ENCODE data around the gene PI4KB.
A peak's percentile ranks its signal among the peaks of the same experiment; 100 is the strongest.

PI4KB gene

GRCh38 chr1:151371370-151372057 lies 44.3 kb upstream of the PI4KB start:
- peak; percentile 34 for ATAC-seq

GRCh38 chr1:151370211-151370911 lies 43.1 kb upstream of the PI4KB start:
- TF ChIP-seq POU6F1 (CRISPR knock-in tag; IDR thresholded peaks at IDR 0.05; ENCODE audit: borderline replicate concordance, low read depth): no peak
- no peak for TF ChIP-seq ZFP30 (CRISPR knock-in tag; IDR thresholded peaks at IDR 0.05)
- no peak for TF ChIP-seq ZNF70 (CRISPR knock-in tag; IDR thresholded peaks at IDR 0.05)
- TF ChIP-seq, protein P1, sequence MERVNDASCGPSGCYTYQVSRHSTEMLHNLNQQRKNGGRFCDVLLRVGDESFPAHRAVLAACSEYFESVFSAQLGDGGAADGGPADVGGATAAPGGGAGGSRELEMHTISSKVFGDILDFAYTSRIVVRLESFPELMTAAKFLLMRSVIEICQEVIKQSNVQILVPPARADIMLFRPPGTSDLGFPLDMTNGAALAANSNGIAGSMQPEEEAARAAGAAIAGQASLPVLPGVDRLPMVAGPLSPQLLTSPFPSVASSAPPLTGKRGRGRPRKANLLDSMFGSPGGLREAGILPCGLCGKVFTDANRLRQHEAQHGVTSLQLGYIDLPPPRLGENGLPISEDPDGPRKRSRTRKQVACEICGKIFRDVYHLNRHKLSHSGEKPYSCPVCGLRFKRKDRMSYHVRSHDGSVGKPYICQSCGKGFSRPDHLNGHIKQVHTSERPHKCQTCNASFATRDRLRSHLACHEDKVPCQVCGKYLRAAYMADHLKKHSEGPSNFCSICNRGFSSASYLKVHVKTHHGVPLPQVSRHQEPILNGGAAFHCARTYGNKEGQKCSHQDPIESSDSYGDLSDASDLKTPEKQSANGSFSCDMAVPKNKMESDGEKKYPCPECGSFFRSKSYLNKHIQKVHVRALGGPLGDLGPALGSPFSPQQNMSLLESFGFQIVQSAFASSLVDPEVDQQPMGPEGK (CRISPR knock-in tag; IDR thresholded peaks at IDR 0.05; ENCODE audit: borderline replicate concordance): no peak
- TF ChIP-seq ISL1 (CRISPR knock-in tag; IDR thresholded peaks at IDR 0.05): no peak
- no peak for TF ChIP-seq OSR1 (CRISPR knock-in tag; IDR thresholded peaks at IDR 0.05)
- TF ChIP-seq SNAI2 (CRISPR knock-in tag; IDR thresholded peaks at IDR 0.05): no peak
- no peak for TF ChIP-seq ZC3H10 (CRISPR knock-in tag; IDR thresholded peaks at IDR 0.05)
- ATAC-seq: no peak

More at GRCh38 chr1:151371370-151372057, 44.3 kb upstream of the PI4KB start:
- TF ChIP-seq TOX (CRISPR knock-in tag; IDR thresholded peaks at IDR 0.05; ENCODE audit: borderline replicate concordance) (no peak), CSDC2 (CRISPR knock-in tag; IDR thresholded peaks at IDR 0.05) (no peak), CREB5 (CRISPR knock-in tag; IDR thresholded peaks at IDR 0.05; ENCODE audit: low read depth) (no peak), ZFP3 (CRISPR knock-in tag; IDR thresholded peaks at IDR 0.05) (no peak), RARB (CRISPR knock-in tag; IDR thresholded peaks at IDR 0.05) (no peak), ARNTL (CRISPR knock-in tag; IDR thresholded peaks at IDR 0.05; ENCODE audit: borderline replicate concordance, low read depth) (no peak), PPARA (CRISPR knock-in tag; IDR thresholded peaks at IDR 0.05; ENCODE audit: borderline replicate concordance) (no peak), TSHZ2 (CRISPR knock-in tag; IDR thresholded peaks at IDR 0.05) (no peak)

DNA sequence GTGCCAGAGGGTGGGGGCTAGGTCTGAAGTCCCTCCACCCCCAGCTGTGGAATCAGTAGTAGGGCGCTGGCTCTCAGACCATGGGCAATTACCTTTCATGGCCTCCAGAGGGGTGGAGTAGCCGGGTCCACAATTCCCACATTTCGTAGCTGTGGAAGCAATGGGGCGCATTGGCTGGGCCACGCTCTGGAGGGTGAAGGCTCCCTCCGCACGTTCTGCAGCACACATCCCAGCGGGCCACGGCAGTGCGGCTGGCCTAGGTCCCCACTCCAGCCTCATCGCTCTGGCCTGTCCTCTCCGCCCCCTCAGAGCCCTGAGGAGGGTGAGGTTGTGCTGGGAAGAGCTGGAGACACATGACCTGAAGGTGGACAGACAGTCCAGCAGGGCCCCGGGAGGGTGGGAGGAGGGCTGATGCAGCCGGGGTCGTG lies 42.4 kb upstream of the PI4KB start:
- no peak for ATAC-seq
- TF ChIP-seq CREB5 (CRISPR knock-in tag; IDR thresholded peaks at IDR 0.05; ENCODE audit: low read depth) (no peak), ISL1 (CRISPR knock-in tag; IDR thresholded peaks at IDR 0.05) (no peak), TSHZ2 (CRISPR knock-in tag; IDR thresholded peaks at IDR 0.05) (no peak), GLIS3 (CRISPR knock-in tag; IDR thresholded peaks at IDR 0.05) (no peak), TCF4 (CRISPR knock-in tag; IDR thresholded peaks at IDR 0.05; ENCODE audit: borderline replicate concordance) (no peak), CSDC2 (CRISPR knock-in tag; IDR thresholded peaks at IDR 0.05) (no peak), TOX (CRISPR knock-in tag; IDR thresholded peaks at IDR 0.05; ENCODE audit: borderline replicate concordance) (no peak), RARB (CRISPR knock-in tag; IDR thresholded peaks at IDR 0.05) (no peak)
